Measurements from ENCODE around the gene IRX4.

The IRX4 gene

DNA sequence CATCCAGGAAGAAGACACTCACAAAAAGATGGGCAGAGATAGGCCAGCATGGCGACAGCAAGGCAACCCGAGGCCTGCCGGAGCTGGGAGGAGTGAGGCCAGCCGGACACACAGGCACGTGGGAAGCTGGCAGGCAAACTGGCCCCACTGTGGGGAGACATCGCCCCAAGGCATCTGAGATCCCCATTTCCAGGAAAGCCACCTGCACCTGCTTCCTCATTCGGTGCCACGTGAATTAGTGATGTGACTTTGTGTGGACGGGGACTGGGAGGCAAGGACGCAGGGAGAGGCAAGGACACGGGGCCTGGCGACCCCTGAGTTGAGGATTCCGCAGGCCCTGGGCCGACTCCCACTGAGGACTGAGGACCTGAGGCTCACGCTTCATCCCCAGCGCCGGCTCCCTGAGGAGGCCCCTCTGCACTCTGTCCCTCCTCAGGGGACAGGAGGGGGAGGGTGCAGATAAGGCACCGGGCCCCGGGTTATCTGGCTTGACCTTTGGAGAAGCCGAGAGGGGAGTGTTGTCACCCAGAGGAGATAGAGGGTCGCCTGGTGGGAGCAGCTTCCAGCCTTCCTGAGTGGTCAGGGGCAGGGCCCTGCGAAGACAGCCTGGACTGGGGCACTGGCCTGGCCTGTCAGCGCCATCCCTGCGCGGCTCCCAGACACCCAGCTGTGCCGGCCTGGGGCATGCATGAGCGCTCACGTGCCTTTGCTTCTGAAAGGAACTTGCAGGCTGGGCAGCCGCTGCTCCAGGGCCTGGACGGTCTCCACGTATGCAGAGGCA lies 41.8 kb downstream of the IRX4 start:
- DNase-seq (ENCODE audit: low read depth in 1 of 2, low spot score in 1 of 2), result no peak

DNA sequence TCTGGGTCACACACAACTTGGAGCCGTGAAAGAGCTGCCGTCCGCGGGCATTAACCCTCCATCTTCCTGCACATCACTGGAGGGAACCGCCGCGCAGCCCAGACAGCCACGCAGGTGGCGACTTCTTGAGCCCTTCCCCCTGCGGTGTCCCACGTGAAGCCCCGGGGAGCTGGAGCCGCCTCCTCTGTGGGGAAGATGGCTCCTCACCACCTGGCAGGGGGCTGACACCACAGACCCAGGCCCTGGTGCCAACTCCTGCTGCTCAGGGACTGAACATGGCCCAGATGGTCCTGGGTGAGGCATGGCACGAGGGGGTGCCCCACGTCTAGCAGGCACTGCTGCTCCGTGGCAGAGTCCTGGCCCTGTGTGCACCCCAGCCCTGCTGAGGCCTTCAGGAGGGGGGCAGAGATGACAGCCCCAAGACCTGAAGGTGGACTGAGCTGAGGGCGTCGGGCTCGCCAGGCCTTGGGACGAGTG lies 42.6 kb downstream of the IRX4 start:
- no peak for DNase-seq (ENCODE audit: low read depth in 1 of 2, low spot score in 1 of 2)

DNA sequence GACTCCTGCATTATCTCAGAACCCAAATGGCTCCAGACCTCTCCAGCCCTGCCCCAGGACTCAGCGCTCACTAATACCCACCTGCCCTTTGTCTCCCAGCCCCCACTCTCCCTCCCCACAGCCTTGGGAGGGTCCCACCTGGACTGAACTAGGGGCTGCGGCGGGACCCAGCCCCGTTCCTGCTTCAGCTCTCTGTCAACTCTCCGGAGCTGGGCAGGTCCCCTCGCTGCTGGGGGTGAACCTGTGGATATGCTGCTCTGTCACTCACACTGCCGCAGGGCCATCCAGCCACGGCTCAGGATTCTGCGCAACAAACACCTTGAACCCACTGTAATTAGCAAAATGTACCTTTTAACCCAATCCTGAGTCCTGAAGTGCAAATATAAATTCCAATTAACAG lies 44.7 kb downstream of the IRX4 start:
- DNase-seq (ENCODE audit: low read depth in 1 of 2, low spot score in 1 of 2), result no peak

DNA sequence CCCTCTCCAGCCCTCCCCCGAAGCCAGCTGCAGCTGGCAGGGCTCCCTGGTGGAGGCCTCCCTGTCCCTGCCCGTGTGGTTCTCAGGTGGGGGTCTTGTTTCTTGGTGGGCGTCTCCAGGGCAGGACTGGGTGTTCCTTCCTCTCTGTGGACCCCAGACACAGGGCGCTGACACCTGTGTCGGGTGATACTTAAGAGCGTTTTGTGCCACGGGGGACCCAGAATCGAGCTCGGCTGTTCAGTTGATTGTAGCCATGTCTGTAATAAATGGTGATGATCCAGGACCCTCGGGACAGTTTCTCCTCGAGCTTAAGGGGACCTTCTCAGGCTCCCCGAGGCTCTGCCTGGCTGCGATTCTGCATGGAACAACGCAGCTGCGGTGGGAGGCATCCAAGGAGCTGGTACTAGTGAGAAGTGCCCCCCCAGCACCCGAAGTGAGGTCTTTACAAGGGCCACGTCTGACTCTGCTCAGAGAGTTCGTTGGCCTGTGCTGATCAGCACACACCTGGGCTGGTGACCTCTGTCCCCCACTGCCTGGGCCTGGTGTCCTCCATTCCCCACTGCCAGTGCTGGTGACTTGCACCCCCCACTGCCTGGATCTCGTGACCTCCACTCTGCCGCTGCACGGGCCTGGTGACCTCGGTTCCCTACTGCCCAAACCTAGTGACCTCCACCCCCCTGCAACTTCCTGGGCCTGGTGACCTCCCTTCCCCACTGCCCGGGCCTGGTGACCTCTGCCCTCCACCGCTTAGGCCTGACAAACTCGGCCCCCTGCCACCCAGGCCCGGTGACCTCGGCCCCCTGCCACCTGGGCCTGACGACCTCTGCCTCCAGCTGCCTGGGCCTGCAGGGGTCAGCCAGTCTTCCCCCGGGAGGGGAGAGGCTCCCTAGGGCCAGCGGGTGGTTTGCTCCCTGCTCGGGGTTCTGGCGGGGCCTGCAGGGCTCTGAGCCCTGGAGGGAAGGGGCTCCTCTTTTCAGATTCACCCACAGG lies 45.5 kb downstream of the IRX4 start:
- DNase-seq (ENCODE audit: low read depth in 1 of 2, low spot score in 1 of 2), result no peak

DNA sequence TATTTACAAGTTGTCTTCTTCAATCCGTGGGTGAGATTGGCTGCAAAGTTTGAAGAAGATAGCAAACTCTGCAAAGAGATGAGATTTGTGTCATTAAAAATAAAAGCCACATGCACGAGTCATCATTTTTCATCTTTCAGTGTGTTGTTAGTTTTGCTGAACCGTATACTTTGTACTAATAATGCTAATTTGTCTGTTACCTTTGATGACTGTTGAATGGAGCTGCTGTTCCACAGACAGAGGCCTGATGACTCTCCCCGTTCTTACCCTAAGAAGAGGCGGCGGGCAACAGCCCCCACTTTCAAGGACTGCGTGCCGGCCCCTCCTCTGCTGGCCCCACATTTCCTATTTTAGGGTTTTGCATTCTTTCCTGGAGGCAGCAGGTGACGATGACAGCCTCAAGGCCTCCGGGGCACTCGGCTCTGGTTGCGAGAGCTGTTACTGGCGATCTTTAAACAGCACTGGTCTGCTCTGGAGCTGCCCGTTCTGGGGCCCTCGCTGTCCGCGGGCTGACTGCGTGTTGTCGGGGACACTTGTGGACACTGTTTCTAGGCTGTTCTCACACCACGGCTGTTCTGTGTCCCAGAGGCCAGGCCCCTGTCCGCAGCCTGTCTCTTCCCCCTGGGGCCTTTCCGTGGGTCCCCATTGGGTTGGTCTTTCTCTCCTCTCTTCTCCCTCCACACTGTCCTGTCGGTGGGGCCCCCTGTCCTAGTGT lies 46.4 kb downstream of the IRX4 start:
- no peak for DNase-seq (ENCODE audit: low read depth in 1 of 2, low spot score in 1 of 2)

DNA sequence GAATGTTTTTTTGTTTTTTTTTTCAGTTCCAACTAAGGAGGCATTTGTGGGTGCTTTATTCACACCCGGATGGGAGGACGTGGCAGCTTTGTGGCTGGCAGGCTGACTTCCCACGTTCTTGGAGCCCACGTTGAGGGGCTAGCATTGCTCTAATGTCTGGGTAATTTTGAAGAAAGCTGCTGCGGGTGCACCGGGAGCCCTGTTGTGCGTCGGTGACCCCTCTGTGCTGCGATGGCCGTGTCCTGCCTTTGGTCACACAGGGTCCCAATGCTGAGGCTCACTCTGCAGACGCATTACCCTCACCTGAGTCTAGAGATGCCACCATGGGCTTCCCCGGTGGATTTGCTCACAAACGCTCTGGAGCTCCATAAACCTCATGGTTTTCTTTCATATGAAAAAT lies 47.3 kb downstream of the IRX4 start:
- no peak for DNase-seq (ENCODE audit: low read depth in 1 of 2, low spot score in 1 of 2)

DNA sequence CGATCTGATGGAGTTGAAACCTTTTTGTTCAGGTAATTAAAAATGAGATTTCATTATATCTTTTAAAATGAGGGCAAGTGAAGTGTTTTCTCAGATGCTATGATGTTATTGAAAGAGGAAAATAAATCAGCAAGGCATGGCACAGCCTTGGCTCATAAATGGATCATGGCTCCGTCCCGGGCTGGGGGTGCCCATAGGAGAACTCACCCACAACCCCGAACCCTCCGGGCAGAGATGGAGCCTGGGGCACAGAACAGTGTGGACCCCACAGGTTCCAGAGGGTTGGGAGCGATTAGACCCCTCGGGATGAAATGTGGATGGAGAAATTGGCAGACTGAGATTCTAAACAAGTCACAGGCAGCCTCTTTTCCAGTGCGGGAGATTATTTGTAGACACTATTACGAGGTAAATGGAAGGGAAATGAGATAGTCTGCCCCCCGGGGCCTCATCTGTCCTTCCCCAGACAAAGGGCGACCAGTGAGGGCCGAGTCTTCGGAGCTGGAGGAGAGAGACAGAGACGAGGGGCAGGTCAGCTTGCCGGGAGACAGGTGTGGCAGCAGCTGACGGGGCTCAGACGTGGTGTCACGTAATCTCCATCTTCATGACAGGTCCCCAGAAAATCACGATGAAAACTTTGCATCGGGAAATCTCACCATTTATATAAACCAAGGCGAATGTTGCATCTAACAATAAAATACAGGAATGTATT lies 47.9 kb downstream of the IRX4 start:
- no peak for DNase-seq (ENCODE audit: low read depth in 1 of 2, low spot score in 1 of 2)

DNA sequence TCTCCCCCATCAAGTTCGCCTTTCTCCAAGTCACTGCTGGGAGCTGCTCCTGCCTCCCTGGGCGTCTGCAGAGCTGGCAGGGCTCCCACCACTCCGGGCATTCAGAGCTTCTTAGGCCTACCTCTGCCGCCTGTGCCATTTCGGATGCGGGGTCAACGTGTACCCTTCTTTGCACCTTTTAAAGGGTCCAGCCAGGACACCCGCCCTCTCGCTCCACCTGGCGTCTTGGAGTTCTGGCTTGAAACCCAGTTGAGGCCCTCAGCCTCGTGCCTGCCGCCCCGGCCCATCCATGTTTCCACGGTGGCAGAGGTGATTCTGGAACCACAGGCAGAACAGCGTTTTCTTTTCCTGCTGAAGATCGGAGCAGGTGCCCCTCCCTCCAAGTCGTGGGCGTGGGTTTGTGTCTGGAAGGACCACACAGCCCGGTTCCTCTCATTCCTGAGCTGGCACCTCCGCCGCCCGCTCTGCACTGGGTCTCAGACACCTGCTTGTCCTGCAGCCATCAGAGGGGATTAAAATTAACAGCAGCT lies 48.6 kb downstream of the IRX4 start:
- DNase-seq (ENCODE audit: low read depth in 1 of 2, low spot score in 1 of 2), result no peak

DNA sequence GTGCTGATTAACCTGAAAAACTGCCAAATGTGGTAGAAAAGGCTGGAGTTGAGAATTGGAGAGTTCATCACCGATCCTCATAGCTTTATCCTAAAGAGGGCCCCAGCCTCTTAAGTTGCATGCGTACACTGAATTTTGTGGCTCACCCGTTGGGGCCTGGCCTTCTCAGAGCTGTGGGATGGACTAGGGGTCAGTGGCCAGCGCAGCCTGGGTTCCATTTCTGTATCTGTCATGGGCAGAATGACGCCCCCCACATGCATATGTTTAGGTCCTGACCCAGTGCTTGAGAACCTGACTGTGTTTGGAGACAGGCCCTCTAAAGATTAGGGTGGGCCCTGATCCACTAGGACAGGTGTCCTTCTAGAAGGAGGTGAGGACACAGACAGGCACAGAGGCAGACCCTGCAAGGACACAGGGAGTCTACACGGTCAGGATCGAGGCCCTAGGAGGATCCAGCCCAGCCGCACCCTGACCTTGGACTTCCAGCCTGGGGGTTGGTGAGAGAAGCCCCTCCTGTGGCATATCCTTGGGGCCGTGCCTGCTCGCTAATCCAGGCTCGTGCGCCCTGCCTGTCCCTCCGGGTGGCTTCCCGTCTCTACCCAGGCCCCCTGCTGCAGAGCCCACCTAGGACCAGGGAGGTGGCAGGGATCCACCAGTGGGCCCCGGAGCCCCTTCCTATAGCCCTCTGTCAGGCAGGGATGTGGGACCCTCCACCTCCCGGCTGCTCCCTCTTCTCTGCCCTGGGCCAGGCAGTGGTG lies 49.3 kb downstream of the IRX4 start:
- no peak for DNase-seq (ENCODE audit: low read depth in 1 of 2, low spot score in 1 of 2)

DNA sequence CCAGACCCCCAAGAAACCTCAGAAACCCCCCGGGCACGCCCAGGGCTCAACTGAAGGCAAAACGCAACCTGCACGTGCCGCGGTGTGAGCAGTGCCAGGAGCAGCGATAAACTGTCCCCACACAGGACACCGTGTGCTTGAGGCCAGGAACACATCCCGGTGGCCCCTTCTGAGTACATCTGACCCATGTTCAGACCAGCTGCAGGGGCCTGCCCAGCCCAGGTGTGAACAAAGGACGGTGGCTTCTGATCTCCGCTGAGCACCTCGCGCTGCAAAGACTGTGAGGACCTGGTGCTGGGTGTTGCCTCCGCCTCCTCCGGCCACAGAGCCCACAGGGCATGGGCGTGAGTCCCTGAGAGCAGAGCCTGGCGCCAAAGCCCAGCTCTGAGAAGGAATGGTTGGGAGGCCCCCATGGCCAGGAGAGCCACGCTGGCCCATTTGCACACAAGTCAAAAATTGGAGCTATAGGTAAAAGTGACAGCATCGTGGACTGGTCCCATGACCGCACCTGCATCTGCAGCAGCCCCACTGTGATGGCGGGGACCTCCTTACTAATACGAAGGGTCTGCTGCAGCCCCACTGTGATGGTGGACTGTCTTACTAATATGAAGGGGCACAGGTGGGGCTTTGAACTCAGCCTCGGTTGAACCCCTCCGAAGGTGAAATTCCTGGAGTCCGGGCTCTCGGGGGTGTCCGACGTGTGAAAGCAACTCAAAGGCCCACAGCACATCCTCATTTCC lies 50.0 kb downstream of the IRX4 start:
- no peak for DNase-seq (ENCODE audit: low read depth in 1 of 2, low spot score in 1 of 2)

DNA sequence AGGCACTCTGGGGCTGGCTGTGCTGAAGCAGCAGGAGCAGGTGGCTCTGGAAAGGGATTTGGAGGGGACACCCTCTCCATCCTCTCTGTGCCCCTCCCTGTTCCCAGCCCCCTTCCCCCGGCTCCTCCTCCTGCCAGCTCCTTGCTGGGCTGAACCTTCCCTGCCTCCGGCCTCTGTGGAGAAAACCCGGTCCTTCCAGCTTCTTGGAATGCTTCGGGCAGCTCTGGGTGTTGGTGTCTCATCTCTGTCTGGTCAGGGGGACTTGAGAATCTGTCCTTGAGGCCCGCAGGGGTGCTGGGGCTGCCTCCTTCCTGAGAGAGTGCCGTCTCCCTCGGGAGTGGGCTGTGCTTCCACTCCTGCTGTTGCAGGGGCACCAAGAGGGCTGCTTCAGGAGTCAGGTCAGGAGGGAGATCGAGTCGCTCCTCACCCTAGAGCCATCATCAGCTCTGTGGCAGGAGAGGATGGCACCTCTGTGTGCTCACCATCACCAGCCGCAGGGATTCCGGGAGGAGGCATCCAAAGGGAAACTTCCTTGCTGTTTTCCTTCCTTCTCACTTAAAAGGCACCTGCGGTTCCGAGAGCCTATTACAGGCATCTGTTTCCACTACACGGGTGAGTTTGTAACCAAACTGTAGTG lies 50.9 kb downstream of the IRX4 start:
- DNase-seq (ENCODE audit: low read depth in 1 of 2, low spot score in 1 of 2), result no peak

DNA sequence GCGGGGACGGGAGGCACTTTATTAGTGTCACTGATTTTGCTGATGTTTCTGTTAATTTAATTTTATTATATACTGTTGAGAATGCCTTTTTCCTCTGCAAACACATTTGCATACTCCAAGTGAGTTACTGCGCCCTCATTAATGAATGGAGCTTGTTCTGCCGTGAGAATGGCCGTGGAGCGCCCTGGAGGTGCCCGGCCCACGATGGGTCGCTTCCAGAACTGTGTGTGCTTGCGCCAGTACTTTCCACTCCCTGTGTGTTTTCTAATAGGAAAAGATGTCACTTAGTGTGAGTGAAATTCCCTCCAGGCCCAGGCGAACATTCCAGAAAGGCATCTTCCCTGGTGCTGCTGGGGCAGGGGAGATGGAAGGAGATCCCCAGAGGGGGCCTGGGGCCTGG lies 51.5 kb downstream of the IRX4 start:
- DNase-seq (ENCODE audit: low read depth in 1 of 2, low spot score in 1 of 2), result no peak

DNA sequence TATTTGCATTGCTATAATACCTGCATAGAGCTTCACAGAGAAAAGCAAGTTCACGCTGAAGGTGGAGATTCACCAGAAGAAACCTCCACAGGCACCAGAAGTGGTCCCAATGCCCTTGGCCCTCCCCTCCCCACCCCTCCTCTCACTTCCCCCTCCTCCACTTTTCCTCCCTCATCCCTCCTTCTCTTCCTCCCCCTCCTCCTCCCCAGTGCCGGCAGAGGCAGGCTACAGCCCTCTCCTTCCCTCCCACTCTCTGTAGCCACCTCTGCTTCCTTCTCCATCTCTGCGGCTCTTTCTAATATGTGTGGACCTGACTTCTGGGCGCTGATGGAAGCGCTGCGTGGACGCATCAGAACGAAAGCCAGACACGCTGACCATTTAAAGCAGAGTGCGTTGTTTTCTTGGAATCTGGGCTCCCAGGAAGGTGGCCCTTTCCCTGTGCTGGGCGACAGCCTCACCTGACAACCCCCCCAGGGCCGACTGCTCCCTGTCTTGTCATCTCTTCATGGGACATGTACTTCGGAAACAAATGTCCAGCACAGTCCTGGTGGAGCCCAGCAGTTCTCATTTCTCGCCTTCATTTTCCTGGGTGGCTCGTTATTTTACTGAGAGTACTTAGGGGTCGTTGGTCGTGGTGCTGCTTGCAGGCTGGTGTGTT lies 52.0 kb downstream of the IRX4 start:
- DNase-seq (ENCODE audit: low read depth in 1 of 2, low spot score in 1 of 2), result no peak

DNA sequence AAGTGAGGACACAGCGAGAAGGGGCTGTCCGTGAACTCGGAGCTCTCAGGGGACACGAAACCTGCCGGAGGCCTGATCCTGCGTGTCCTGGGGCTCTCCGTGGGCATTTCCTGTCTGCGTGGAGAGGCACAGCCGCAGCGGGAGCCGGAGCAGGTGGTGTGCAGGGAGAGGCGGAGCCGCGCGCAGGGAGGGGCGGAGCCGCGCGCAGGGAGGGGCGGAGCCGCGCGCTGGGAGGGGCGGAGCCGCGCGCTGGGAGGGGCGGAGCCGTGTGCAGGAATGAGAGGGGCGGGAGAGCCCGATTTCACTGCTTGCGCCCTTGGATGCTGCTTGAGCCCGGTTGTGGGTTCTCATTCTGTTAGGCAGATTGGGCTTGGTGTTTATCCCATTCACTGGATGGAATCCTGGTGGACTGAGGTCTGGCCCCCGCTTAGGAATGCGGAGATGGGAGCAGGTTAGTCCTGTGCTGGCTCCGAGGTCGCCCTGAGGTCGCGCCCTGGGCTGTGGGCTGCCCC lies 54.8 kb downstream of the IRX4 start:
- DNase-seq (ENCODE audit: low read depth in 1 of 2, low spot score in 1 of 2), result no peak
